Measurements from ENCODE around the gene JADE1. TPM values are rescaled to one million over a fixed set of nuclear protein-coding genes. Genes with fewer than 3 reads are reported as not detected.

JADE1 gene
- total and polyA plus RNA-seq, 2 of the 13 experiments (the other 11 are each of a cell fraction or from before 2014, with no cell fraction given) = 5.4 to 19.3 TPM

DNA sequence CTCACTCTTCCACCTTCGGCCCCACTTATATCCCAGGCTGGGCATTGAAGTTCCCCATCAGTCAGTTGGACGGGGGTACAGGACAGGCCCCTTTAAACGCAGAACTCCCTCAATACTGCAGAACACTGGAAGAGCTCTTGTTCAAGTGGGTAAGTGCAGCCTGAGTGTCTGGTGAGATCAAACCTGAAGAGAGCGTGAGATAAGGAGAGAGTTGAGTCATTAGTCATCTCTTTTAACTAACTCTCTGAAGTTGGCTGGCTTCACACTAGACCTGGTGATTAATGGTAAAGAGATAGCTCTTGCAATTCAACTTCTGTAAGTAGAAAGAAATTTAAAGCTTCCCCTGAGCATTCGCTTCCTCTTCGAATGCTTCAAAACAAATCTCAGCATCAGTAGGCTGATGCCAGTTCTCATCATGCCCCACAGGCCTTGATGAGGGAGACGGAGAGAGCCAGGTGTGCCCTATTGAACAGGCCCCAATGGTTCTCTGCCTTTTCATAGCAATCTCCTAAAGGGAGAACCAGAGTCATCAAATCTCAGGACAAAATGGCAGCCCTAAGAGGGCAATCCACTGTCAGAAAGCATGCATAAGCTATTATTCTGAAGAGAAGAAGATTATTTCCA lies 41.0 kb upstream of the JADE1 start:
- BruUV-seq (replicated peaks) = no TSS peak
- CTCF ChIA-PET (ENCODE audit: low intra/inter-chr PET ratio, low total read pairs) = no interaction called here
- no peaks in the 10 kb centered on the region for H3K27me3 ChIP-seq (ENCODE audit: control insufficient read depth in 1 of 2, insufficient read depth in 2 of 2, low read length in 2 of 2)
- H3K36me3 ChIP-seq (replicated peaks in 1 of 2; ENCODE audit: control insufficient read depth in 1 of 2, insufficient read depth in 2 of 2, low read length in 2 of 2) = no peaks in the 10 kb centered on the region
- no peaks in the 10 kb centered on the region for H3K79me2 ChIP-seq (ENCODE audit: insufficient read depth, low read length)
- no peaks in the 10 kb centered on the region for H3K9me3 ChIP-seq (ENCODE audit: low read length)
- no peak for ATAC-seq
- no peak for DNase-seq (ENCODE audit: low spot score)
- H3K9ac ChIP-seq (ENCODE audit: insufficient read depth, low read depth, low read length) = no peak overlapping the region
- intact Hi-C loops (cut with micrococcal nuclease; ENCODE audit: unreplicated experiment) = no loop called here
- 53% methylated on average over 7 of the region's 7 CpGs for WGBS (ENCODE audit: low lambda C conversion rate)
- no peak overlapping the region for H2AFZ ChIP-seq (ENCODE audit: low read length)
- FAIRE-seq = no peak
- no peaks in the 10 kb centered on the region for H4K20me1 ChIP-seq (ENCODE audit: insufficient read depth, low read length)
- in situ Hi-C loops (cut with HindIII; ENCODE audit: extremely low pct_ligation_motif_present, low pct_unique_long_range_greater_than_20kb) = no loop called here
- H3K4me3 ChIP-seq (replicated peaks in 1 of 3; ENCODE audit: insufficient read depth in 1 of 3, low read depth in 2 of 3, low read length in 3 of 3) = no peak overlapping the region
- POLR2A ChIA-PET = no interaction called here
- H3K4me1 ChIP-seq (ENCODE audit: insufficient read depth, low read length) = no peaks in the 10 kb centered on the region
- H3K4me2 ChIP-seq (ENCODE audit: low read depth, low read length) = no peak overlapping the region
- H3K27ac ChIP-seq (ENCODE audit: extremely low read length, insufficient read depth, low read length) = no peak overlapping the region
- TF ChIP-seq GABPB1 (CRISPR knock-in tag; IDR thresholded peaks at IDR 0.05) (no peak), TAF15 (IDR thresholded peaks at IDR 0.05; ENCODE audit: low read depth, low read length, poor library complexity, severe bottlenecking) (no peak), RXRA (CRISPR knock-in tag; IDR thresholded peaks at IDR 0.05) (no peak), STAT5B (CRISPR knock-in tag; IDR thresholded peaks at IDR 0.05) (no peak), KMT2A (CRISPR knock-in tag; IDR thresholded peaks at IDR 0.05) (no peak), MED8 (CRISPR knock-in tag; IDR thresholded peaks at IDR 0.05; ENCODE audit: insufficient replicate concordance) (no peak), MYNN (CRISPR knock-in tag; IDR thresholded peaks at IDR 0.05; ENCODE audit: low read depth) (no peak), LCORL (IDR thresholded peaks at IDR 0.05) (no peak), LCORL (CRISPR knock-in tag; IDR thresholded peaks at IDR 0.05) (no peak)
- TF ChIP-seq, protein P1, sequence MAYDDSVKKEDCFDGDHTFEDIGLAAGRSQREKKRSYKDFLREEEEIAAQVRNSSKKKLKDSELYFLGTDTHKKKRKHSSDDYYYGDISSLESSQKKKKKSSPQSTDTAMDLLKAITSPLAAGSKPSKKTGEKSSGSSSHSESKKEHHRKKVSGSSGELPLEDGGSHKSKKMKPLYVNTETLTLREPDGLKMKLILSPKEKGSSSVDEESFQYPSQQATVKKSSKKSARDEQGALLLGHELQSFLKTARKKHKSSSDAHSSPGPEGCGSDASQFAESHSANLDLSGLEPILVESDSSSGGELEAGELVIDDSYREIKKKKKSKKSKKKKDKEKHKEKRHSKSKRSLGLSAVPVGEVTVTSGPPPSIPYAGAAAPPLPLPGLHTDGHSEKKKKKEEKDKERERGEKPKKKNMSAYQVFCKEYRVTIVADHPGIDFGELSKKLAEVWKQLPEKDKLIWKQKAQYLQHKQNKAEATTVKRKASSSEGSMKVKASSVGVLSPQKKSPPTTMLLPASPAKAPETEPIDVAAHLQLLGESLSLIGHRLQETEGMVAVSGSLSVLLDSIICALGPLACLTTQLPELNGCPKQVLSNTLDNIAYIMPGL (CRISPR knock-in tag; IDR thresholded peaks at IDR 0.05; ENCODE audit: borderline replicate concordance in 1 of 2, low read depth in 1 of 2) = no peak
- TF ChIP-seq, protein P2, sequence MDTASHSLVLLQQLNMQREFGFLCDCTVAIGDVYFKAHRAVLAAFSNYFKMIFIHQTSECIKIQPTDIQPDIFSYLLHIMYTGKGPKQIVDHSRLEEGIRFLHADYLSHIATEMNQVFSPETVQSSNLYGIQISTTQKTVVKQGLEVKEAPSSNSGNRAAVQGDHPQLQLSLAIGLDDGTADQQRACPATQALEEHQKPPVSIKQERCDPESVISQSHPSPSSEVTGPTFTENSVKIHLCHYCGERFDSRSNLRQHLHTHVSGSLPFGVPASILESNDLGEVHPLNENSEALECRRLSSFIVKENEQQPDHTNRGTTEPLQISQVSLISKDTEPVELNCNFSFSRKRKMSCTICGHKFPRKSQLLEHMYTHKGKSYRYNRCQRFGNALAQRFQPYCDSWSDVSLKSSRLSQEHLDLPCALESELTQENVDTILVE (CRISPR knock-in tag; IDR thresholded peaks at IDR 0.05) = no peak
- TF ChIP-seq, protein P3, sequence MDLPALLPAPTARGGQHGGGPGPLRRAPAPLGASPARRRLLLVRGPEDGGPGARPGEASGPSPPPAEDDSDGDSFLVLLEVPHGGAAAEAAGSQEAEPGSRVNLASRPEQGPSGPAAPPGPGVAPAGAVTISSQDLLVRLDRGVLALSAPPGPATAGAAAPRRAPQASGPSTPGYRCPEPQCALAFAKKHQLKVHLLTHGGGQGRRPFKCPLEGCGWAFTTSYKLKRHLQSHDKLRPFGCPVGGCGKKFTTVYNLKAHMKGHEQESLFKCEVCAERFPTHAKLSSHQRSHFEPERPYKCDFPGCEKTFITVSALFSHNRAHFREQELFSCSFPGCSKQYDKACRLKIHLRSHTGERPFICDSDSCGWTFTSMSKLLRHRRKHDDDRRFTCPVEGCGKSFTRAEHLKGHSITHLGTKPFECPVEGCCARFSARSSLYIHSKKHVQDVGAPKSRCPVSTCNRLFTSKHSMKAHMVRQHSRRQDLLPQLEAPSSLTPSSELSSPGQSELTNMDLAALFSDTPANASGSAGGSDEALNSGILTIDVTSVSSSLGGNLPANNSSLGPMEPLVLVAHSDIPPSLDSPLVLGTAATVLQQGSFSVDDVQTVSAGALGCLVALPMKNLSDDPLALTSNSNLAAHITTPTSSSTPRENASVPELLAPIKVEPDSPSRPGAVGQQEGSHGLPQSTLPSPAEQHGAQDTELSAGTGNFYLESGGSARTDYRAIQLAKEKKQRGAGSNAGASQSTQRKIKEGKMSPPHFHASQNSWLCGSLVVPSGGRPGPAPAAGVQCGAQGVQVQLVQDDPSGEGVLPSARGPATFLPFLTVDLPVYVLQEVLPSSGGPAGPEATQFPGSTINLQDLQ (CRISPR knock-in tag; IDR thresholded peaks at IDR 0.05) = no peak
- TF ChIP-seq, protein P4, sequence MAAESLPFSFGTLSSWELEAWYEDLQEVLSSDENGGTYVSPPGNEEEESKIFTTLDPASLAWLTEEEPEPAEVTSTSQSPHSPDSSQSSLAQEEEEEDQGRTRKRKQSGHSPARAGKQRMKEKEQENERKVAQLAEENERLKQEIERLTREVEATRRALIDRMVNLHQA (CRISPR knock-in tag; IDR thresholded peaks at IDR 0.05) = no peak
- TF ChIP-seq, protein P5, sequence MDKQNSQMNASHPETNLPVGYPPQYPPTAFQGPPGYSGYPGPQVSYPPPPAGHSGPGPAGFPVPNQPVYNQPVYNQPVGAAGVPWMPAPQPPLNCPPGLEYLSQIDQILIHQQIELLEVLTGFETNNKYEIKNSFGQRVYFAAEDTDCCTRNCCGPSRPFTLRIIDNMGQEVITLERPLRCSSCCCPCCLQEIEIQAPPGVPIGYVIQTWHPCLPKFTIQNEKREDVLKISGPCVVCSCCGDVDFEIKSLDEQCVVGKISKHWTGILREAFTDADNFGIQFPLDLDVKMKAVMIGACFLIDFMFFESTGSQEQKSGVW (CRISPR knock-in tag; IDR thresholded peaks at IDR 0.05; ENCODE audit: borderline replicate concordance) = no peak
